PFSK-1 (cell line): Measurements from ENCODE around the gene CEP170B. TPM values are rescaled to one million over a fixed set of nuclear protein-coding genes. Genes with fewer than 3 reads are reported as not detected.

ENCODE experiments used
- FOXP2 ChIP-seq: optimal IDR thresholded peaks from 2 replicates; pipeline ENCODE3; 2011; ENCODE audit warnings: borderline replicate concordance, control low read depth, inconsistent platforms; ENCODE audit not compliant: insufficient read depth; ENCODE audit errors: extremely low read length, extremely low read depth
- POLR2AphosphoS5 ChIP-seq: IDR thresholded peaks from 2 replicates; pipeline ENCODE4 v1.6.1; 2012; ENCODE audit warnings: low read depth, mild to moderate bottlenecking, control low read depth, low read length, moderate library complexity
- REST ChIP-seq, 2 experiments: IDR thresholded peaks; 2 replicates each; pipeline versions ENCODE4 v1.6.1 to v1.8.0; 2011 to 2012; ENCODE audit warnings: low read depth in 2 of 2, low read length in 2 of 2, control low read depth in 1 of 2, inconsistent platforms in 1 of 2, mild to moderate bottlenecking in 1 of 2, moderate library complexity in 1 of 2; ENCODE audit not compliant: insufficient read depth in 1 of 2
- SIN3A ChIP-seq: IDR thresholded peaks from 2 replicates; pipeline ENCODE4 v1.6.1; 2012; ENCODE audit warnings: mild to moderate bottlenecking, low read length, moderate library complexity, borderline replicate concordance; ENCODE audit not compliant: insufficient read depth
- TAF1 ChIP-seq: IDR thresholded peaks from 2 replicates; pipeline ENCODE4 v1.6.1; 2012; ENCODE audit warnings: low read length, control low read depth, borderline replicate concordance; ENCODE audit not compliant: insufficient read depth
- polyA plus RNA-seq: library from polyadenylated mRNA; unstranded; fragments of >200 nt; gene quantifications from one replicate; pipeline ENCODE4 v1.2.1, GENCODE V29; 2012; ENCODE audit warnings: low read depth, missing spikeins; ENCODE audit not compliant: insufficient read length

CEP170B gene
- polyA plus RNA-seq, result 17.6 TPM

GRCh38 chr14:104865081-104865630 lies at the start of gene CEP170B:
TSS of gene CEP170B (plus strand) at chr14:104865268. CDS start at chr14:104868451, 3,183 bp downstream.
- TF ChIP-seq FOXP2 (no peak), SIN3A (no peak), TAF1 (no peak), POLR2AphosphoS5 (no peak), REST (IDR thresholded peaks at IDR 0.05; ENCODE audit: insufficient read depth in 1 of 2, low read depth in 2 of 2, low read length in 2 of 2) (no peak)

GRCh38 chr14:104816616-104816884 lies 48.5 kb upstream of the CEP170B start:
- TF ChIP-seq FOXP2 (no peak), TAF1 (no peak), POLR2AphosphoS5 (no peak), SIN3A (no peak), REST (IDR thresholded peaks at IDR 0.05; ENCODE audit: insufficient read depth in 1 of 2, low read depth in 2 of 2, low read length in 2 of 2) (no peak)

- TF ChIP-seq REST (IDR thresholded peaks at IDR 0.05; ENCODE audit: insufficient read depth in 1 of 2, low read depth in 2 of 2, low read length in 2 of 2) (no peak), POLR2AphosphoS5 (no peak), FOXP2 (no peak), SIN3A (no peak), TAF1 (no peak)
These were observed 46.9 kb upstream of the CEP170B start for GRCh38 chr14:104817930-104818713.

GRCh38 chr14:104818714-104819161 lies 46.3 kb upstream of the CEP170B start:
- TF ChIP-seq POLR2AphosphoS5 (no peak), SIN3A (no peak)

GRCh38 chr14:104819361-104819781 lies 45.7 kb upstream of the CEP170B start:
- TF ChIP-seq SIN3A (no peak), TAF1 (no peak)

GRCh38 chr14:104820669-104821228 lies 44.3 kb upstream of the CEP170B start:
- no peak for TF ChIP-seq SIN3A
- TF ChIP-seq REST (IDR thresholded peaks at IDR 0.05; ENCODE audit: insufficient read depth in 1 of 2, low read depth in 2 of 2, low read length in 2 of 2), result no peak
- no peak for TF ChIP-seq TAF1
- no peak for TF ChIP-seq POLR2AphosphoS5
- TF ChIP-seq FOXP2, result no peak
